ENCODE measurements around the gene CDV3. TPM values are rescaled to one million over a fixed set of nuclear protein-coding genes. Genes with fewer than 3 reads are reported as not detected.

The CDV3 gene
- total RNA-seq, 1 experiment from 2014 or later: 211 TPM

- peak; percentile 87 for DNase-seq (ENCODE audit: low read depth)
Measured at GRCh38 chr3:133568294-133569014, 5.0 kb upstream of the CDV3 start.

GRCh38 chr3:133570139-133570936 is 3.1 kb upstream of the CDV3 start:
- peak; percentile 88 for DNase-seq (ENCODE audit: low read depth)

GRCh38 chr3:133570937-133571320 is 2.6 kb upstream of the CDV3 start:
- peak; percentile 58 for DNase-seq (ENCODE audit: low read depth)

- peak; percentile 57 for DNase-seq (ENCODE audit: low read depth)
Measured at GRCh38 chr3:133572158-133573053, 1.1 kb upstream of the CDV3 start.

- DNase-seq (ENCODE audit: low read depth): peak; percentile 100
Measured at GRCh38 chr3:133573054-133573628, 345 bp upstream of the CDV3 start.

GRCh38 chr3:133574260-133574881 is 885 bp downstream of the CDV3 start:
- peak; percentile 74 for DNase-seq (ENCODE audit: low read depth)

- DNase-seq (ENCODE audit: low read depth): no peak
Measured at GRCh38 chr3:133575086-133575485, 1.6 kb downstream of the CDV3 start.

- no peak for DNase-seq (ENCODE audit: low read depth)
Measured at GRCh38 chr3:133576169-133576568, 2.7 kb downstream of the CDV3 start.

- no peak for DNase-seq (ENCODE audit: low read depth)
Measured at GRCh38 chr3:133578548-133579191, 5.2 kb downstream of the CDV3 start.

- DNase-seq (ENCODE audit: low read depth): no peak
Measured at GRCh38 chr3:133583396-133583795, 9.9 kb downstream of the CDV3 start.

GRCh38 chr3:133588035-133588434 is 14.5 kb downstream of the CDV3 start:
- no peak for DNase-seq (ENCODE audit: low read depth)

GRCh38 chr3:133588784-133589465 is 15.4 kb downstream of the CDV3 start:
- no peak for DNase-seq (ENCODE audit: low read depth)

GRCh38 chr3:133589503-133589902 is 16.0 kb downstream of the CDV3 start:
- DNase-seq (ENCODE audit: low read depth): no peak

- peak; percentile 32 for DNase-seq (ENCODE audit: low read depth)
Measured at GRCh38 chr3:133591271-133591742, 17.8 kb downstream of the CDV3 start.

GRCh38 chr3:133592843-133593242 is 19.4 kb downstream of the CDV3 start:
- peak; percentile 70 for DNase-seq (ENCODE audit: low read depth)

- no peak for DNase-seq (ENCODE audit: low read depth)
Measured at GRCh38 chr3:133593243-133593642, 19.8 kb downstream of the CDV3 start.

GRCh38 chr3:133595341-133595740 is 21.9 kb downstream of the CDV3 start:
- peak; percentile 71 for DNase-seq (ENCODE audit: low read depth)

GRCh38 chr3:133598405-133598804 is 24.9 kb downstream of the CDV3 start:
- DNase-seq (ENCODE audit: low read depth): no peak

- DNase-seq (ENCODE audit: low read depth): no peak
Measured at GRCh38 chr3:133599280-133599679, 25.8 kb downstream of the CDV3 start.

GRCh38 chr3:133600572-133601081 is 27.1 kb downstream of the CDV3 start:
- DNase-seq (ENCODE audit: low read depth): no peak
